Gastrocnemius medialis (tissue), 4 donors: ENCODE measurements around the gene PRKG1. TPM values are rescaled to one million over a fixed set of nuclear protein-coding genes. Genes with fewer than 3 reads are reported as not detected.

Source experiments
- ATAC-seq, 2 donors: fragments of 150-250 bp; one replicate each; pipeline ENCODE4 v1.9.1; 2016
- DNase-seq, 2 donors: peaks; one replicate each; pipeline ENCODE4 v3.0.0-alpha.2; 2019
- H3K27ac ChIP-seq, 4 donors: fragments of 200-600 bp; sonication (generic); 1 replicate in 1 of 4; 2 replicates in 3 of 4; pipeline ENCODE4 v1.5.1; 2016 to 2018; ENCODE audit warnings: mild to moderate bottlenecking in 2 of 4, moderate library complexity in 1 of 4
- H3K27me3 ChIP-seq, 3 donors: fragments of 200-600 bp; sonication (generic) in 2 of 3; 1 replicate in 1 of 3; 2 replicates in 2 of 3; pipeline versions ENCODE4 v1.5.1 to v1.6.0; 2016 to 2019; ENCODE audit warnings: mild to moderate bottlenecking in 1 of 3, moderate library complexity in 1 of 3
- H3K36me3 ChIP-seq, 2 donors: fragments of 200-600 bp; sonication (generic) in 1 of 2; one replicate each; pipeline ENCODE4 v1.5.1; 2017 to 2018
- H3K4me1 ChIP-seq, 2 donors: fragments of 200-600 bp; sonication (generic) in 1 of 2; one replicate each; pipeline ENCODE4 v1.5.1; 2016 to 2017; ENCODE audit warnings: mild to moderate bottlenecking in 2 of 2
- H3K4me3 ChIP-seq, 4 donors: fragments of 200-600 bp; sonication (generic) in 3 of 4; 1 replicate in 1 of 4; 2 replicates in 3 of 4; pipeline ENCODE4 v1.5.1; 2016 to 2019; ENCODE audit warnings: mild to moderate bottlenecking in 2 of 4
- H3K9me3 ChIP-seq, 3 donors: fragments of 200-600 bp; sonication (generic) in 2 of 3; 1 replicate in 1 of 3; 2 replicates in 2 of 3; pipeline ENCODE4 v1.5.1; 2016 to 2019
- POLR2A ChIP-seq, 2 donors: fragments of 450-650 bp; IDR thresholded peaks; one replicate each; pipeline ENCODE4 v1.6.1; 2017; ENCODE audit warnings: antibody characterized with exemption in 2 of 2, mild to moderate bottlenecking in 2 of 2, moderate library complexity in 2 of 2
- in situ Hi-C, 4 donors: fragments of 200-750 bp; cut with MboI; loops; one replicate each; pipeline versions ENCODE4 v1.15.0 to v1.8.0; 2017; ENCODE audit warnings: low sequenced_read_pairs in 4 of 4
- intact Hi-C: fragments of 100-400 bp; cut with DNase I; formaldehyde crosslinking; loops from one replicate; pipeline ENCODE4 v1.15.1; 2023; ENCODE audit warnings: low total_unique reads
- total RNA-seq, 4 donors: library from RNA; depleted of rRNA; stranded (reverse); fragments of >200 nt; gene quantifications; one replicate each; pipeline versions ENCODE4 v1.1.0 to v1.2.3, GENCODE V29; 2016
- TF ChIP-seq, protein P1 (sequence below), 5 experiments: fragments of 450-650 bp in 3 of 5; fragments of 200-600 bp in 2 of 5; sonication (generic) in 2 of 5; IDR thresholded peaks in 4 of 5; conservative IDR thresholded peaks in 1 of 5; 1 replicate in 4 of 5; 2 replicates in 1 of 5; pipeline ENCODE4 v1.5.1; 2016 to 2019; ENCODE audit warnings: antibody characterized with exemption in 5 of 5, mild to moderate bottlenecking in 3 of 5, moderate library complexity in 3 of 5

The PRKG1 gene
- total RNA-seq, 4 donors from 2014 or later = 10.4 to 39.4 (median 25.1) TPM

DNA sequence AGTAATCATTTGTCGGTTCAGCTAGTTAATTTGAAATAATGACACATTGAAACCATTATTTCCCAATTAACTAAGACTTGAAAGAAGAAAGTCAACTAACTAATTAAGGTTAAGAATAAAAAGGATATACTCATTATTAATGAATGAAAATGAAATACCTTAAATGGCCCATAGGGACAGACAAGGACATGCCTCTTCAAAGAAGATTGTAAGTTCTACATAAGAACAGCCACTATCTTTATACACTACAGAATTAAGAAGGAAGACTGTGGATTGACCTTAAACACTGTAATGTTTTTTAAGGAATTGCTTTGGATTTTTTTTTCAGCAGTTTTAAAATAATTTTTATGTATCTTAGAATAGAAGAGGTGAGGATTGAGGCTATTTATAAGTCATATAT, 564.5 kb downstream of the PRKG1 start:
- Histone ChIP-seq H3K9me3 (no peaks in the 10 kb centered on the region), H3K27ac (no peak overlapping the region), H3K27me3 (no peaks in the 10 kb centered on the region), H3K4me1 (peaks cover 0 to 15% of the 10 kb centered on the region in 2 donors), H3K4me3 (no peak overlapping the region), H3K36me3 (no peaks in the 10 kb centered on the region)
- DNase-seq = no peak
- no peak for ATAC-seq
- in situ Hi-C loops (no loop called here), intact Hi-C loops (no loop called here)
- TF ChIP-seq POLR2A (IDR thresholded peaks at IDR 0.05) = no peak
- TF ChIP-seq, protein P1, sequence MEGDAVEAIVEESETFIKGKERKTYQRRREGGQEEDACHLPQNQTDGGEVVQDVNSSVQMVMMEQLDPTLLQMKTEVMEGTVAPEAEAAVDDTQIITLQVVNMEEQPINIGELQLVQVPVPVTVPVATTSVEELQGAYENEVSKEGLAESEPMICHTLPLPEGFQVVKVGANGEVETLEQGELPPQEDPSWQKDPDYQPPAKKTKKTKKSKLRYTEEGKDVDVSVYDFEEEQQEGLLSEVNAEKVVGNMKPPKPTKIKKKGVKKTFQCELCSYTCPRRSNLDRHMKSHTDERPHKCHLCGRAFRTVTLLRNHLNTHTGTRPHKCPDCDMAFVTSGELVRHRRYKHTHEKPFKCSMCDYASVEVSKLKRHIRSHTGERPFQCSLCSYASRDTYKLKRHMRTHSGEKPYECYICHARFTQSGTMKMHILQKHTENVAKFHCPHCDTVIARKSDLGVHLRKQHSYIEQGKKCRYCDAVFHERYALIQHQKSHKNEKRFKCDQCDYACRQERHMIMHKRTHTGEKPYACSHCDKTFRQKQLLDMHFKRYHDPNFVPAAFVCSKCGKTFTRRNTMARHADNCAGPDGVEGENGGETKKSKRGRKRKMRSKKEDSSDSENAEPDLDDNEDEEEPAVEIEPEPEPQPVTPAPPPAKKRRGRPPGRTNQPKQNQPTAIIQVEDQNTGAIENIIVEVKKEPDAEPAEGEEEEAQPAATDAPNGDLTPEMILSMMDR (IDR thresholded peaks at IDR 0.05 in 4 of 5, conservative IDR thresholded peaks at IDR 0.05 in 1 of 5) = no peak

DNA sequence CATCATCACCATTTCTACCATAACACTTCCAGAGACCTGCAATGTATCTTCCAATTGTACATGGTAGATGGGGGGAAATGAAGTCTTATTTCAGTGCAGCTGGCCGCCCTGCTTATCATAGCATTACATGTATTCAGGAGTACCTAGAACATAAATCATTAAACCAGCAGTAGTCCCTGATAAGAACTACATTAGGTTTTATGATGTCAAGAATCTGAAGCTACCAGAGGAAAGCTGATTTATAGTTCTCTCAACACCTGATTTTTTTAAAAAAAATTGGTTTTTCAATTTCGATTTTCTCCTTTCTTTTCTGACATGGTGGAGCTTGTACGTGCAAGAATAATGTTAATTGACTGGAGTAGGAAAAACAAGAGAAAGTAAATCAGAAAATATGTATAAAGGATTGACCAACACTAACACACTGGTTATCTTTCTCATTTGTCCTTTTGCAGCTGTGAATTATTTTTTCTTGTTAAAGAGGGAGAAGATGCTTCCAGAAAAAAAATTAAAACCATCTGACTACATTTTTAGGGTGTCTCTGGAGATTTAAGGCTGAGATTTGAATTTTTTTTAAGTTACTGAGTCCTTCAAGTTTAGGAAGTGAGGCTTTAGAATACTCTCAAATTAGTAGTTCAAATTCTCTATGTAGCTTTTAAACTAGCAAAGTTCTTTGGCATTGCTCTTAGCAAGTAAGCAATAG, 566.0 kb downstream of the PRKG1 start:
- in situ Hi-C loops = no loop called here

DNA sequence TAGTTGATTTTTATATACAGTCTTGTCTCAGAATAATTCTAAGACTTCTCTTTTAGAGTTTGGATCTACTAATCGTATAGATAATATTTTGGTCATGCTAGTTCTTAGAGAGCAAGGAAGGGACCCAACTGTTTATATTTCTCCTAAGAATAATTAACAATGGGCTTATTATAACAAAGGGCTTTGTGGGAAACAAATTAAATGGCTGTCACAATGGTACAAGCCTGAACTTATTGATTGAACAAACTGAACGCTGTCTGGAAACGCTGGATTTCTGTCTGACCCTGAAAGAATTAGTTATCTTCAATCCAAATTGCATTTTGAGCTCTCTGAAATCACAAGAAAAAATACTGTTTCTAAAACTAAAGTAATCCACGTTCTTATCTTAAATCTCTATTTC, 568.3 kb downstream of the PRKG1 start:
- TF ChIP-seq POLR2A (IDR thresholded peaks at IDR 0.05) = no peak
- TF ChIP-seq, protein P1 (IDR thresholded peaks at IDR 0.05 in 4 of 5, conservative IDR thresholded peaks at IDR 0.05 in 1 of 5) = no peak
- in situ Hi-C loops = no loop called here
- intact Hi-C loops = no loop called here

More for the DNA sequence above, 566.0 kb downstream of the PRKG1 start:
- intact Hi-C loops = no loop called here
- Histone ChIP-seq H3K36me3 (no peaks in the 10 kb centered on the region), H3K27me3 (no peaks in the 10 kb centered on the region), H3K4me3 (no peak overlapping the region), H3K4me1 (peaks cover 0 to 20% of the 10 kb centered on the region in 2 donors), H3K9me3 (no peaks in the 10 kb centered on the region), H3K27ac (no peak overlapping the region)
- ATAC-seq (no peak), DNase-seq (no peak)
- TF ChIP-seq, protein P1 (IDR thresholded peaks at IDR 0.05 in 4 of 5, conservative IDR thresholded peaks at IDR 0.05 in 1 of 5) = no peak
- TF ChIP-seq POLR2A (IDR thresholded peaks at IDR 0.05) = no peak

DNA sequence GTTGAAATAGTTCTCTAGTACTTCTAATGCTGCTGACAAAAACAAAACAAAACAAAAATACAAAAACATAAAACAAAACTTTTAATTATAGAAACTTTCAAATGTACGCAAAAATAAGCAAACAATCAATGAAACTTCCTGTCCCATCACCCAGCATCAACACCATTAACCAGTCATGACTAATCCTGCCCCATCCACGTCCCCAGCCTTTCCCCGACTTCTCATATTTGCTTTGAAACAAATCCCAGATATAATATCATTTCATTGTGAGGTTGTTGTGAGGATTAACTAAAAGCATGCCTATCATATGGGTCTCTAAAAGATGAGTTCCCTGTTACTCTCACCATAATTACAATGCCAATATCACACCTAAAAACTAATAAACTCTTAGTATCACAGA, 569.4 kb downstream of the PRKG1 start:
- TF ChIP-seq POLR2A (IDR thresholded peaks at IDR 0.05) = no peak
- TF ChIP-seq, protein P1 (IDR thresholded peaks at IDR 0.05 in 4 of 5, conservative IDR thresholded peaks at IDR 0.05 in 1 of 5) = no peak
- Histone ChIP-seq H3K27me3 (no peaks in the 10 kb centered on the region), H3K9me3 (no peaks in the 10 kb centered on the region), H3K27ac (no peak overlapping the region), H3K4me1 (peaks cover 0 to 20% of the 10 kb centered on the region in 2 donors), H3K4me3 (no peak overlapping the region), H3K36me3 (no peaks in the 10 kb centered on the region)
- DNase-seq (no peak), ATAC-seq (no peak)
- intact Hi-C loops = no loop called here
- in situ Hi-C loops = no loop called here

More for the DNA sequence above, 568.3 kb downstream of the PRKG1 start:
- DNase-seq = no peak
- no peaks in the 10 kb centered on the region for H3K27me3 ChIP-seq
- H3K36me3 ChIP-seq = no peaks in the 10 kb centered on the region
- peaks cover 0 to 20% of the 10 kb centered on the region in 2 donors for H3K4me1 ChIP-seq
- H3K4me3 ChIP-seq = no peak overlapping the region
- H3K9me3 ChIP-seq = no peaks in the 10 kb centered on the region
- ATAC-seq = no peak
- H3K27ac ChIP-seq = no peak overlapping the region
